Transverse colon (tissue), 4 donors: ENCODE results near the gene CLDN9.

Experiments
- POLR2A ChIP-seq: fragments of 450-650 bp; IDR thresholded peaks from one replicate; pipeline ENCODE4 v1.6.1; 2016; ENCODE audit warnings: antibody characterized with exemption, mild to moderate bottlenecking, moderate library complexity
- POLR2AphosphoS5 ChIP-seq, 3 donors: sonication (generic); formaldehyde crosslinking; IDR thresholded peaks; one replicate each; pipeline ENCODE4 v1.6.1; 2016; ENCODE audit warnings: antibody characterized with exemption in 3 of 3
- TF ChIP-seq, protein P1 (sequence below), 5 experiments: fragments of 200-600 bp in 3 of 5; fragments of 450-650 bp in 2 of 5; sonication (generic) in 3 of 5; IDR thresholded peaks; 1 replicate in 2 of 5; 2 replicates in 3 of 5; pipeline ENCODE4 v1.5.1; 2016 to 2017; ENCODE audit warnings: antibody characterized with exemption in 5 of 5, inconsistent platforms in 3 of 5, mild to moderate bottlenecking in 2 of 5, moderate library complexity in 1 of 5

DNA sequence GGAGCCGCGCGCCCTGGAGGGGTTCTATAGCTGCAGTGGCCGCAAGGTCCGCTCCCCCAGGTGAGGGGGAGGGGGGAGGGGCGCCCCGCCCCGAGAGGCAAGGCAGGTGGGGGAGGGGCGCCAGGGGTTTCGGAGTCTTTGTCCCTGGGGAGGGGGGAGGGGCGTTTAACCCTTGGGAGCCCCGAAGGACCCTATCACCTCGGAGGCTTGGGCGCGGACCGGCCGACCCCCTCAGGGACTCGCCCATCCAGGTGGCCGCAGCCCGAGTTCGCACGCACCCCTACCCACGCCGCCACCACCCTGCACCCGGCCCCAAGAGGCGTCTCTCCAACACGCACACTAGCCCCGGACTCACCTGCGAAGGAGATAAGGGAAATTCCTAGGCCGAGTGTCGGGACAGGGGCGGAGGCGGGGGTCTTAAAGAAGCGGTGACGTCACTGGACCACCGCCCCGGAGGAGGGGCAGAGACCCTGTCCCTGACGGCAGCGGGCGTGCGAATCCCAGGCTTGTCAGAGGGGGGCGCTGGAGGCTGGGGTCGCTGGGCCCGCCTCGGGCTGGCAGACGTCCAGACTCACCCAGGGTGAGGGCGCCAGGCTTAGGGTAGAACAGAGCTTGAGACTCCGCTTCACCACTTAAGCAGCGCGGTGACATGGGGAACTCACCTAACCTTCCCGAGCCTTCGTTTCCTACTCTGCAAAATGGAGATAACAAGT, 5.2 kb downstream of the CLDN9 start, which contains the start of gene CLDN6:
- TF ChIP-seq POLR2A (no peak), POLR2AphosphoS5 (IDR thresholded peaks at IDR 0.05) (no peak)
- TF ChIP-seq, protein P1, sequence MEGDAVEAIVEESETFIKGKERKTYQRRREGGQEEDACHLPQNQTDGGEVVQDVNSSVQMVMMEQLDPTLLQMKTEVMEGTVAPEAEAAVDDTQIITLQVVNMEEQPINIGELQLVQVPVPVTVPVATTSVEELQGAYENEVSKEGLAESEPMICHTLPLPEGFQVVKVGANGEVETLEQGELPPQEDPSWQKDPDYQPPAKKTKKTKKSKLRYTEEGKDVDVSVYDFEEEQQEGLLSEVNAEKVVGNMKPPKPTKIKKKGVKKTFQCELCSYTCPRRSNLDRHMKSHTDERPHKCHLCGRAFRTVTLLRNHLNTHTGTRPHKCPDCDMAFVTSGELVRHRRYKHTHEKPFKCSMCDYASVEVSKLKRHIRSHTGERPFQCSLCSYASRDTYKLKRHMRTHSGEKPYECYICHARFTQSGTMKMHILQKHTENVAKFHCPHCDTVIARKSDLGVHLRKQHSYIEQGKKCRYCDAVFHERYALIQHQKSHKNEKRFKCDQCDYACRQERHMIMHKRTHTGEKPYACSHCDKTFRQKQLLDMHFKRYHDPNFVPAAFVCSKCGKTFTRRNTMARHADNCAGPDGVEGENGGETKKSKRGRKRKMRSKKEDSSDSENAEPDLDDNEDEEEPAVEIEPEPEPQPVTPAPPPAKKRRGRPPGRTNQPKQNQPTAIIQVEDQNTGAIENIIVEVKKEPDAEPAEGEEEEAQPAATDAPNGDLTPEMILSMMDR (IDR thresholded peaks at IDR 0.05): no peak
